HUES64 (cell line): ENCODE measurements around the gene KAZN.

ENCODE experiments used
- H3K27ac ChIP-seq: 2 replicates; pipeline ENCODE4 v1.7.0; 2013; ENCODE audit warnings: low read depth, low read length, inconsistent platforms
- H3K27me3 ChIP-seq: 2 replicates; pipeline ENCODE4 v1.6.1; 2013; ENCODE audit warnings: mild to moderate bottlenecking, low read length; ENCODE audit not compliant: insufficient read depth
- H3K36me3 ChIP-seq: 2 replicates; pipeline ENCODE4 v1.6.1; 2013; ENCODE audit warnings: mild to moderate bottlenecking, low read length; ENCODE audit not compliant: insufficient read depth
- H3K4me1 ChIP-seq: 2 replicates; pipeline ENCODE4 v1.6.1; 2013; ENCODE audit warnings: mild to moderate bottlenecking, low read length, moderate library complexity; ENCODE audit not compliant: insufficient read depth
- H3K4me3 ChIP-seq: 2 replicates; pipeline ENCODE4 v1.5.1; 2013; ENCODE audit warnings: mild to moderate bottlenecking, low read length, moderate library complexity
- H3K9ac ChIP-seq: 2 replicates; pipeline ENCODE4 v1.6.1; 2013; ENCODE audit warnings: mild to moderate bottlenecking, low read depth, low read length
- H3K9me3 ChIP-seq: 2 replicates; pipeline ENCODE4 v1.6.1; 2013; ENCODE audit warnings: low read depth, low read length; ENCODE audit not compliant: insufficient read depth
- WGBS: fragments of 150-250, 120-280 bp; methylation state at CpG from one replicate; pipeline ENCODE4 v1.1.7; 2013; ENCODE audit warnings: missing lambda C conversion rate; 5-methylcytosine and 5-hydroxymethylcytosine counted together

Gene KAZN

DNA sequence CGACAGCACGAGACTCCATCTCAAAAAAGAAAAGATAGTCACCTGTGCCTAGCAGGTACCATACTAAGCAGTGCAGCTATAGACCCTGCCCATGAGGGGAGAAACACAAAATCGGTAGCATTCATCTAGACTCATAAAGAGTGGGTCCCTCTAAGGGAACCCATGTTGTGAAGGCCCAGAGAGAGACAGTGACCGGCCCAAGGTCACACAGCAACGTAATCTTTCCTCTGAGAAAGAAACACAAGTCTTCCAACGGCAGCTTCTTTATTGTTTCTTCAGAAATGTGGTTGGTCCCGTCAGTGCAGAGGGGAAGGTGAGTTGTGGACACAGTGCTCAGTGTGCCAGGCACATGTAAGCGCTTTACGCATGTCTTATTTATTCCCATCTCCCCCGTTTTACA lies 356.4 kb downstream of the KAZN start:
- H3K27ac ChIP-seq: no peak overlapping the region
- H3K36me3 ChIP-seq: no peaks in the 10 kb centered on the region
- H3K9me3 ChIP-seq: 0 out of 2 replicates have a peak, but pooled peaks cover 5% of the 10 kb centered on the region
- peaks cover 9% of the 10 kb centered on the region for H3K4me1 ChIP-seq
- H3K9ac ChIP-seq: no peak overlapping the region
- H3K4me3 ChIP-seq: no peak overlapping the region
- H3K27me3 ChIP-seq: no peaks in the 10 kb centered on the region
- WGBS: 92% methylated on average over 10 of the region's 10 CpGs

DNA sequence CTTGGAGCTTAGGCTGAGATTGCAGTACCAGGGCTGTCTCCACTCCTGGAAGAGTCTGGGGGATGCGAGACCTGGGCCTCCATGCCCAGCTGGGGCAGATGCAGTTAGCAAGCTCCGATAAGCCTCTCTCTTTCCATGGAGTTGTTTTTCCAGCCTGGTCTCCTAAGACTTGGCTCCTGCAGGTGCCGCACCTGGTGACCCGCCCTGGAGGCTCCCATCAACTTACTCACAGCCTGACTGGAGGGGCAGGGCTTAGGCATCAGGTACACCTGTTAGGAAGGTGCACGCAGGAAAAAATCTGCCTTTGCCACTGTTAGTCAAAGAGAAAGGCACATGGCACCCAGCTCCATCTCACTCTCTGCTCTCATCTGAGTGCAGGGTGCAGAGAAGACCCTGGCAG lies 356.9 kb downstream of the KAZN start:
- H3K9me3 ChIP-seq: 0 out of 2 replicates have a peak, but pooled peaks cover 5% of the 10 kb centered on the region
- no peak overlapping the region for H3K27ac ChIP-seq
- H3K4me3 ChIP-seq: no peak overlapping the region
- H3K4me1 ChIP-seq: peaks cover 5% of the 10 kb centered on the region; the same call in 1 of the 2 replicates
- WGBS: 91% methylated on average over 5 of the region's 5 CpGs
- no peak overlapping the region for H3K9ac ChIP-seq
- H3K36me3 ChIP-seq: no peaks in the 10 kb centered on the region
- H3K27me3 ChIP-seq: no peaks in the 10 kb centered on the region

GRCh38 chr1:14955976-14956375 lies 357.5 kb downstream of the KAZN start:
- Histone ChIP-seq H3K9me3 (0 out of 2 replicates have a peak, but pooled peaks cover 5% of the 10 kb centered on the region), H3K4me1 (no peaks in the 10 kb centered on the region), H3K27ac (no peak overlapping the region), H3K27me3 (no peaks in the 10 kb centered on the region), H3K4me3 (no peak overlapping the region), H3K36me3 (peaks cover 3% of the 10 kb centered on the region; the same call in 1 of the 2 replicates), H3K9ac (no peak overlapping the region)
- WGBS: 90% methylated on average over 4 of the region's 4 CpGs

GRCh38 chr1:14956579-14957195 lies 358.2 kb downstream of the KAZN start:
- no peak overlapping the region for H3K27ac ChIP-seq
- H3K4me1 ChIP-seq: no peaks in the 10 kb centered on the region
- 92% methylated on average over 11 of the region's 11 CpGs for WGBS

DNA sequence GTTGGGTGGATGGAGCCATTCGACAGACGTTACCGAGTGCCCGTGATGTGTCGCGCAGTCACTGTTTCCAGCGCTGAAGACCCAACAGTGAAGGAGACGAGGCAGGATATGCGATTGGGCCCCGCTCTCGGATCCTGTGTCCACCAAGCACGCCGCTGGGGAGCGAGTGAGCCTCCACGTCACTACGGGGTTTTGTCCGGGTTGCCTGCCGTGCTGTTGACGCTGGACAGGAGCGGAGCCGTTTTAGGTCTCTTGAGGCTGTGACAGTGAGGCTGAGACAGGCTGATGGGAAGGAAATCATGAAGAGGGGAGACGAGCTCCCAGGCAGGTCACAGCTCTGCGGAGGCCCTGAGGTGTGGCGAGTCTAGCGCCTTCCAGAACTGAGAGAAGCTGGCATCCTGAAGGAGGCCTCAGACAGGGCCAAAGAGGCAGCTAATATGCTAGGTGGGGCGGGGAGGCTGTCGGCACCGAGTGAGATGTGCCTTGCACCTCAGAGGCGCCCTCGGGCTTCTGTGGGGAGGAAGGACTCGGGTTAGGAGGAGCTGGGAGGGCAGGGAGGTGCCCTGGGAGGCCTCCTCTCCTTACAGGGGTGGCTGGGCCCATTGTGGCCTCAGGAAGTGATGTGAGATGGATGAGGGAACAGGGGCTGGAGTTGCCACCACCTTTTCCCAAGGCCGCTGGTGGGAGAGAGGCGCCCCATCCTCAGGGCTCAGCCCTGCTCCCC lies 359.1 kb downstream of the KAZN start:
- H3K27me3 ChIP-seq: no peaks in the 10 kb centered on the region
- 92% methylated on average over 33 of the region's 33 CpGs for WGBS
- no peak overlapping the region for H3K27ac ChIP-seq
- peaks cover 8% of the 10 kb centered on the region; the same call in 1 of the 2 replicates for H3K36me3 ChIP-seq
- no peaks in the 10 kb centered on the region for H3K4me1 ChIP-seq
- H3K4me3 ChIP-seq: no peak overlapping the region
- H3K9me3 ChIP-seq: 0 out of 2 replicates have a peak, but pooled peaks cover 5% of the 10 kb centered on the region
- H3K9ac ChIP-seq: no peak overlapping the region

More at GRCh38 chr1:14956579-14957195, 358.2 kb downstream of the KAZN start:
- Histone ChIP-seq H3K27me3 (no peaks in the 10 kb centered on the region), H3K9ac (no peak overlapping the region), H3K4me3 (no peak overlapping the region), H3K36me3 (peaks cover 8% of the 10 kb centered on the region; the same call in 1 of the 2 replicates), H3K9me3 (0 out of 2 replicates have a peak, but pooled peaks cover 5% of the 10 kb centered on the region)

- Histone ChIP-seq H3K9ac (no peak overlapping the region), H3K36me3 (peaks cover 8% of the 10 kb centered on the region; the same call in 1 of the 2 replicates), H3K4me3 (no peak overlapping the region), H3K4me1 (no peaks in the 10 kb centered on the region), H3K9me3 (0 out of 2 replicates have a peak, but pooled peaks cover 5% of the 10 kb centered on the region), H3K27ac (no peak overlapping the region), H3K27me3 (no peaks in the 10 kb centered on the region)
- 86% methylated on average over 19 of the region's 19 CpGs for WGBS
Observed at GRCh38 chr1:14958249-14959058, 360.0 kb downstream of the KAZN start.

DNA sequence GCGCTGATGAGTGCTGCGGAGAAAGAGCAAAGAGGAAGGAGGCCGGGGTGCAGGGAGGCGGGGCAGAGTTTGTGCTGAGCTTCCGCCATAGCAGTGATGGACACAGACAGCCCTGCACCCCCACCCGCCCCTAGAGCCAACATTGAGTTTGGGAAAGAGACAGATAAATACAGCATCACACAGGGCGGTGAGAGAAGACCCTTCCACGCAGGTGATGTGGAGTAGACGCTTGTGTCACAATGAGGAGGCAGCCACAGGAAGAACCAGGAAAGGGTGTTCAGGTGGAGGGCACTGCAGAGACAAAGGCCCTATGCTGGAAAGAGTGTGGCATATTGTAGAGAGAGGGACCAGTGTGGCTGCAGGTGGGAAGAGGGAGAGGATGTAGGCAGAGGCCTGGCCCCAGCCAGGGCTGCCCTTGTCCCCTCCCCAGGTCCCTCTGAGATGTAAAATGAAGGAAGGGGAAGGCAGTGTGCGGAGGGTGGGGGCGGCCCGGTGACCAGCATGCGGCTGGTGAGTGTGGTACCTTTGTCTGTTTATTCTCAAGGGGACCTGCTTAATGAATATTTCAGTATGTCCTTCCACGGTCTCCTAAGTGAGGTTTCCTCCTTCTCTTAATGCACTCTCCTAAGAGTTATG lies 360.7 kb downstream of the KAZN start:
- WGBS: 89% methylated on average over 14 of the region's 14 CpGs
- Histone ChIP-seq H3K4me1 (no peaks in the 10 kb centered on the region), H3K4me3 (no peak overlapping the region), H3K9ac (no peak overlapping the region), H3K36me3 (peaks cover 8% of the 10 kb centered on the region; the same call in 1 of the 2 replicates), H3K27me3 (no peaks in the 10 kb centered on the region), H3K9me3 (no peaks in the 10 kb centered on the region), H3K27ac (no peak overlapping the region)

DNA sequence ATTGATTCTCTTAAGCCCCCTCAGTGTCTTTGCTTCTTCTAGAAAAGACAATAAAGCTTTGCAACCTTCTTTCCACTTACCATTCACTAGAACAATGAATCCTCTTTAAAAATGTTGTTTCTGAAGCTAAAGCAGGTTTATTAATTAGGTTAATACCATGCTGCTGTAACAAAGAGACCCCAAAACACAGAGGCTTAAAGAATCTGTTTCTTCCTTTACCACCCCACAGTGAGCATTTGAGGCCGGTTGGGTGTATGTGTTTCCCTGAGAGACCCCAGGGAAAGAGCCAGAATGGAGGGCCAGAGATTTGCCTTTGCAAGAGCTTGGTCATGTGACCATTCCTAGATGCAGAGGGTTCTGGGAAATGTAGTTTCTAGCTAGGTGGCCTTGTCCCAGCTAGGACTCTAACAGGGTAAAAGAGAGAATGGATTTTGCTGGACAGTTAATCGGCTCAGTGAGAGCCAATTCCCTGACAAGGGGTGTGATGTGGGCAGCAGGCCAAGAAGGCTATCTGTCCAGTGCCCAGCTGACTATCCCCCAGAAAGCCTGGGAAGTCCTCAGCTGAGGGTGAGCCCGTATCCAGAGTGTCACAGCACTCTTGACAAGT lies 363.3 kb downstream of the KAZN start:
- peaks cover 8% of the 10 kb centered on the region; the same call in 1 of the 2 replicates for H3K36me3 ChIP-seq
- H3K9ac ChIP-seq: no peak overlapping the region
- no peaks in the 10 kb centered on the region for H3K27me3 ChIP-seq
- H3K9me3 ChIP-seq: no peaks in the 10 kb centered on the region
- no peak overlapping the region for H3K27ac ChIP-seq
- no peak overlapping the region for H3K4me3 ChIP-seq
- no peaks in the 10 kb centered on the region for H3K4me1 ChIP-seq
- WGBS: 84% methylated on average over 3 of the region's 3 CpGs

- H3K27me3 ChIP-seq: no peaks in the 10 kb centered on the region
- no peak overlapping the region for H3K9ac ChIP-seq
- no peak overlapping the region for H3K4me3 ChIP-seq
- H3K36me3 ChIP-seq: peaks cover 8% of the 10 kb centered on the region; the same call in 1 of the 2 replicates
- H3K27ac ChIP-seq: no peak overlapping the region
- H3K4me1 ChIP-seq: no peaks in the 10 kb centered on the region
- WGBS: 92% methylated on average over 7 of the region's 7 CpGs
- no peaks in the 10 kb centered on the region for H3K9me3 ChIP-seq
Observed at GRCh38 chr1:14962407-14962806, 363.9 kb downstream of the KAZN start.
